Fibroblast of lung (primary cell): Measurements from ENCODE around the gene DAB1.

Experiments
- CTCF ChIP-seq, 2 donors: IDR thresholded peaks in 1 of 2; conservative IDR thresholded peaks in 1 of 2; 1 replicate in 1 of 2; 2 replicates in 1 of 2; pipeline ENCODE4 v1.5.1; 2011 to 2012; ENCODE audit warnings: low read length in 2 of 2, control low read depth in 1 of 2, inconsistent platforms in 1 of 2, low read depth in 1 of 2, mild to moderate bottlenecking in 1 of 2
- EZH2 ChIP-seq: IDR thresholded peaks from 2 replicates; pipeline ENCODE4 v1.5.1; 2012; ENCODE audit warnings: low read length, control low read depth, mild to moderate bottlenecking; ENCODE audit errors: missing control alignments

DNA sequence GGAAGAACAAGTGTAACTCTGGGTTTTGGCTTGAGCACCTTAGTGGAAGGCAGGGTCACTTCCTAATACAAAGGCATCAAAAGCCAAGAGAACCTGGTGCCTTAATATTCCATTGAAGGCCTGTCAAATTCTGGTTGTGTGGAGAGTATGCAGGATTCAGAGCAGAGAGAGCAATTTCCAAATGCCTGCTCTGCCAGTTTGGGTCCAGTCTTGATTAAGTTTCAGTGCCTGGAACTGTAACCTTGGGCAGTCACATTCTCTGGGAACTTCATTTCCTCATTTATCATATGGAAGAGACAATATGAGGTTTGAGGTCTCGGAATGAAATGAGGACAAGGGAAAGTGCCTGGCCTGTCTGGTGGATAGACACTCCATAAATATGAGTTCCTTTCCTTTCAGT lies 260.1 kb downstream of the DAB1 start:
- TF ChIP-seq CTCF (conservative IDR thresholded peaks at IDR 0.05 in 1 of 2, IDR thresholded peaks at IDR 0.05 in 1 of 2; ENCODE audit: low read depth in 1 of 2, low read length in 2 of 2) (no peak), EZH2 (no peak)
